Measurements from ENCODE around the gene TBCD. TPM values are rescaled to one million over a fixed set of nuclear protein-coding genes. Genes with fewer than 3 reads are reported as not detected.
"Not testable (repeated sequence)": the region's sequence is repeated elsewhere in the genome, so short reads cannot be mapped to it uniquely, and the experiment has no call there.

Gene TBCD
- total and polyA plus RNA-seq, 2 experiments from 2014 or later: 19.3 to 33.8 TPM

GRCh38 chr17:82984751-82985427 lies 233.0 kb downstream of the TBCD start:
- WGBS, 2 experiments (ENCODE audit: low coverage in 1 of 2, low lambda C conversion rate in 2 of 2, missing lambda C conversion rate in 2 of 2): 86 to 87% methylated on average over 15 of the region's 15 CpGs
- Histone ChIP-seq H3K9ac (no peak overlapping the region), H3K9me2 (ENCODE audit: insufficient read depth) (no peaks in the 10 kb centered on the region), H3K4me3 (no peak overlapping the region), H4K20me1 (ENCODE audit: insufficient read depth) (no peaks in the 10 kb centered on the region), H3K9me3 (ENCODE audit: low read depth) (no peaks in the 10 kb centered on the region), H2AFZ (no peak overlapping the region), H3K79me2 (ENCODE audit: insufficient read depth) (no peaks in the 10 kb centered on the region), H3K36me3 (ENCODE audit: low read depth) (no peaks in the 10 kb centered on the region), H3K4me2 (ENCODE audit: unreplicated experiment) (no peak overlapping the region), H3K27ac (no peak overlapping the region), H3K27me3 (replicated peaks; ENCODE audit: insufficient read depth) (no peaks in the 10 kb centered on the region), H3F3A (ENCODE audit: insufficient read depth) (no peaks in the 10 kb centered on the region), H3K4me1 (ENCODE audit: insufficient read depth) (no peaks in the 10 kb centered on the region)
- in situ Hi-C loops (cut with MboI): no loop called here
- TF ChIP-seq EZH2 (IDR thresholded peaks at IDR 0.05; ENCODE audit: insufficient read depth, poor library complexity, severe bottlenecking) (no peak), EZH2phosphoT487 (IDR thresholded peaks at IDR 0.05; ENCODE audit: insufficient read depth, low read depth) (no peak)
- DNase-seq: no peak

DNA sequence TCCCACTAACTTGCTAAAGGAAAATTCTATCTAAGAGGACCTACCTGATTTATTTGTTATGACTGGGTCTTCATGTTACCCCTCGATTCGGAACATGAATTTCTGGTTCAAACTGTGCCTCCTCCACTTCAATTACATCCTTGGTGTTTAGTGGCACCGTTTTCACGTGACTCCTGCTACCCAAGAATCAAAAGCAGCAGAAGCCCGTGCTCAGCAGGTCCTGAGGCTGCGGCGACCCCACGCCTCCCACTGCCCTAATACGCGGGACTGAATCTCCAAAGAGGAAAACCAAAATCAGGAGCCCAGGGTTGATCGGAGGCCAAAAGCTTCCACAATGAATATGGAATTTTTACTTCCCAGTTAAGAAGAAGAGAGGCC lies 233.6 kb downstream of the TBCD start:
- Histone ChIP-seq H3K4me2 (ENCODE audit: unreplicated experiment) (no peak overlapping the region), H3K79me2 (ENCODE audit: insufficient read depth) (no peaks in the 10 kb centered on the region), H3K36me3 (ENCODE audit: low read depth) (no peaks in the 10 kb centered on the region), H3K9me3 (ENCODE audit: low read depth) (no peaks in the 10 kb centered on the region), H3K27me3 (replicated peaks; ENCODE audit: insufficient read depth) (no peaks in the 10 kb centered on the region), H3K4me1 (ENCODE audit: insufficient read depth) (no peaks in the 10 kb centered on the region), H3K4me3 (no peak overlapping the region), H3K9ac (no peak overlapping the region), H3F3A (ENCODE audit: insufficient read depth) (no peaks in the 10 kb centered on the region), H3K9me2 (ENCODE audit: insufficient read depth) (no peaks in the 10 kb centered on the region), H3K27ac (no peak overlapping the region), H4K20me1 (ENCODE audit: insufficient read depth) (no peaks in the 10 kb centered on the region), H2AFZ (no peak overlapping the region)
- no peak for DNase-seq
- 97 to 99% methylated on average over 11 of the region's 11 CpGs for WGBS, 2 experiments (ENCODE audit: low coverage in 1 of 2, low lambda C conversion rate in 2 of 2, missing lambda C conversion rate in 2 of 2)
- no peak for TF ChIP-seq EZH2 (IDR thresholded peaks at IDR 0.05; ENCODE audit: insufficient read depth, poor library complexity, severe bottlenecking)
- TF ChIP-seq EZH2phosphoT487 (IDR thresholded peaks at IDR 0.05; ENCODE audit: insufficient read depth, low read depth): no peak
- in situ Hi-C loops (cut with MboI): no loop called here

GRCh38 chr17:82985973-82986372 lies 234.1 kb downstream of the TBCD start:
- H3K27ac ChIP-seq: no peak overlapping the region
- no peak overlapping the region for H2AFZ ChIP-seq
- TF ChIP-seq EZH2 (IDR thresholded peaks at IDR 0.05; ENCODE audit: insufficient read depth, poor library complexity, severe bottlenecking) (no peak), EZH2phosphoT487 (IDR thresholded peaks at IDR 0.05; ENCODE audit: insufficient read depth, low read depth) (no peak)
- H3K9me2 ChIP-seq (ENCODE audit: insufficient read depth): no peaks in the 10 kb centered on the region
- H3K27me3 ChIP-seq (replicated peaks; ENCODE audit: insufficient read depth): no peaks in the 10 kb centered on the region
- in situ Hi-C loops (cut with MboI): no loop called here
- DNase-seq: peak; percentile 30
- no peak overlapping the region for H3K4me3 ChIP-seq
- WGBS, 2 experiments (ENCODE audit: low coverage in 1 of 2, low lambda C conversion rate in 2 of 2, missing lambda C conversion rate in 2 of 2): 40 to 51% methylated on average over 14 to 17 of the region's 17 CpGs
- H4K20me1 ChIP-seq (ENCODE audit: insufficient read depth): no peaks in the 10 kb centered on the region
- no peaks in the 10 kb centered on the region for H3K36me3 ChIP-seq (ENCODE audit: low read depth)
- no peaks in the 10 kb centered on the region for H3K9me3 ChIP-seq (ENCODE audit: low read depth)
- H3K79me2 ChIP-seq (ENCODE audit: insufficient read depth): no peaks in the 10 kb centered on the region
- no peaks in the 10 kb centered on the region for H3K4me1 ChIP-seq (ENCODE audit: insufficient read depth)
- no peaks in the 10 kb centered on the region for H3F3A ChIP-seq (ENCODE audit: insufficient read depth)
- H3K4me2 ChIP-seq (ENCODE audit: unreplicated experiment): no peak overlapping the region
- no peak overlapping the region for H3K9ac ChIP-seq

- H2AFZ ChIP-seq; H3K79me2 ChIP-seq (ENCODE audit: insufficient read depth); H4K20me1 ChIP-seq (ENCODE audit: insufficient read depth); H3K4me2 ChIP-seq (ENCODE audit: unreplicated experiment); H3K9me2 ChIP-seq (ENCODE audit: insufficient read depth); DNase-seq; H3F3A ChIP-seq (ENCODE audit: insufficient read depth); H3K27ac ChIP-seq; H3K9ac ChIP-seq; H3K27me3 ChIP-seq (replicated peaks; ENCODE audit: insufficient read depth); H3K9me3 ChIP-seq (ENCODE audit: low read depth); H3K36me3 ChIP-seq (ENCODE audit: low read depth); in situ Hi-C loops (cut with MboI); H3K4me3 ChIP-seq; H3K4me1 ChIP-seq (ENCODE audit: insufficient read depth): not testable (repeated sequence)
- 95 to 97% methylated on average over 3 of the region's 3 CpGs for WGBS, 2 experiments (ENCODE audit: low coverage in 1 of 2, low lambda C conversion rate in 2 of 2, missing lambda C conversion rate in 2 of 2)
Measured at GRCh38 chr17:82989051-82989450, 237.2 kb downstream of the TBCD start.

GRCh38 chr17:82989881-82990280 lies 238.0 kb downstream of the TBCD start:
- TF ChIP-seq EZH2 (IDR thresholded peaks at IDR 0.05; ENCODE audit: insufficient read depth, poor library complexity, severe bottlenecking) (no peak), EZH2phosphoT487 (IDR thresholded peaks at IDR 0.05; ENCODE audit: insufficient read depth, low read depth) (no peak)
- H3K27me3 ChIP-seq (replicated peaks; ENCODE audit: insufficient read depth): no peaks in the 10 kb centered on the region
- in situ Hi-C loops (cut with MboI): no loop called here
- H3K4me1 ChIP-seq (ENCODE audit: insufficient read depth): no peaks in the 10 kb centered on the region
- no peaks in the 10 kb centered on the region for H3K9me3 ChIP-seq (ENCODE audit: low read depth)
- H4K20me1 ChIP-seq (ENCODE audit: insufficient read depth): no peaks in the 10 kb centered on the region
- no peaks in the 10 kb centered on the region for H3K79me2 ChIP-seq (ENCODE audit: insufficient read depth)
- H3K36me3 ChIP-seq (ENCODE audit: low read depth): no peaks in the 10 kb centered on the region
- H3F3A ChIP-seq (ENCODE audit: insufficient read depth): no peaks in the 10 kb centered on the region
- no peaks in the 10 kb centered on the region for H3K9me2 ChIP-seq (ENCODE audit: insufficient read depth)
- H3K4me3 ChIP-seq: no peak overlapping the region
- no peak overlapping the region for H3K27ac ChIP-seq
- no peak for DNase-seq
- H3K4me2 ChIP-seq (ENCODE audit: unreplicated experiment): no peak overlapping the region
- no peak overlapping the region for H3K9ac ChIP-seq
- 92% methylated on average over 5 of the region's 5 CpGs for WGBS, 2 experiments (ENCODE audit: low coverage in 1 of 2, low lambda C conversion rate in 2 of 2, missing lambda C conversion rate in 2 of 2)
- H2AFZ ChIP-seq: no peak overlapping the region
